IMR-90 (cell line): ENCODE results near the gene HNF1B. TPM values are rescaled to one million over a fixed set of nuclear protein-coding genes. Genes with fewer than 3 reads are reported as not detected.

Experiments
- ATAC-seq: fragments of 200-7000 bp; cut with Tn5 transposase; 2 replicates; pipeline ENCODE4 v1.9.1; 2020; ENCODE audit warnings: low read depth, mild to moderate bottlenecking, moderate library complexity
- BruUV-seq: library from RNA; stranded (reverse); fragments of 400-500 nt; replicated peaks from 2 replicates; lab custom pipeline; 2021; lab: Mats Ljungman, UMichigan
- CTCF ChIA-PET: fragments of 300-600 bp; formaldehyde crosslinking; extraction: SDS; loops from one replicate; lab custom pipeline; 2021; ENCODE audit warnings: antibody characterized with exemption; lab: Yijun Ruan, JAX
- POLR2A ChIA-PET: fragments of 300-600 bp; sonication (Branson Sonifier 250); formaldehyde crosslinking; loops from one replicate; lab custom pipeline; 2022; ENCODE audit warnings: antibody characterized with exemption; ENCODE audit not compliant: unreplicated experiment; lab: Charles Lee
- DNase-seq: peaks from one replicate; pipeline ENCODE4 v3.0.0; 2013
- H2AFZ ChIP-seq: replicated peaks from 2 replicates; pipeline ENCODE3; 2013; ENCODE audit warnings: low read length, mild to moderate bottlenecking; ENCODE audit not compliant: poor library complexity
- H2AK5ac ChIP-seq: 2 replicates; pipeline ENCODE4 v1.6.1; 2013; ENCODE audit warnings: low read depth, low read length, inconsistent platforms
- H2AK9ac ChIP-seq: replicated peaks from 2 replicates; pipeline ENCODE3; 2013; ENCODE audit warnings: mild to moderate bottlenecking, low read depth, low read length, moderate library complexity; ENCODE audit not compliant: poor library complexity
- H2BK120ac ChIP-seq: 2 replicates; pipeline ENCODE4 v1.6.1; 2013; ENCODE audit warnings: low read depth, low read length, inconsistent platforms
- H2BK15ac ChIP-seq: 3 replicates; pipeline ENCODE4 v1.6.1; 2013; ENCODE audit warnings: low read depth, low read length, inconsistent platforms
- H2BK20ac ChIP-seq: 2 replicates; pipeline ENCODE4 v1.6.1; 2013; ENCODE audit warnings: low read depth, mild to moderate bottlenecking, inconsistent platforms, low read length, moderate library complexity
- H2BK5ac ChIP-seq: 2 replicates; pipeline ENCODE4 v1.6.1; 2013; ENCODE audit warnings: mild to moderate bottlenecking, low read depth, low read length, inconsistent platforms; ENCODE audit not compliant: poor library complexity, severe bottlenecking
- H3K14ac ChIP-seq: replicated peaks from 2 replicates; pipeline ENCODE4 v1.6.1; 2013; ENCODE audit warnings: low read depth, low read length, inconsistent platforms
- H3K18ac ChIP-seq: 2 replicates; pipeline ENCODE4 v1.6.1; 2013; ENCODE audit warnings: low read depth, low read length, control low read depth
- H3K23ac ChIP-seq: 2 replicates; pipeline ENCODE4 v1.6.1; 2013; ENCODE audit warnings: low read depth, low read length, inconsistent platforms
- H3K27ac ChIP-seq: 2 replicates; pipeline ENCODE4 v1.5.1; 2013; ENCODE audit warnings: mild to moderate bottlenecking, control low read depth, low read length; ENCODE audit not compliant: insufficient read depth
- H3K27me3 ChIP-seq: 2 replicates; pipeline ENCODE4 v1.6.1; 2013; ENCODE audit warnings: low read length; ENCODE audit not compliant: control insufficient read depth, insufficient read depth
- H3K36me3 ChIP-seq: 2 replicates; pipeline ENCODE4 v1.6.1; 2013; ENCODE audit warnings: low read length, mixed read lengths; ENCODE audit not compliant: control insufficient read depth, insufficient read depth
- H3K4ac ChIP-seq: 2 replicates; pipeline ENCODE4 v1.6.1; 2013; ENCODE audit warnings: low read depth, low read length, inconsistent platforms
- H3K4me1 ChIP-seq: 2 replicates; pipeline ENCODE4 v1.6.1; 2013; ENCODE audit warnings: low read length, mixed read lengths; ENCODE audit not compliant: control insufficient read depth, insufficient read depth
- H3K4me2 ChIP-seq: 2 replicates; pipeline ENCODE4 v1.6.1; 2013; ENCODE audit warnings: low read depth, mild to moderate bottlenecking, control low read depth, low read length, moderate library complexity
- H3K4me3 ChIP-seq: 2 replicates; pipeline ENCODE4 v1.5.1; 2013; ENCODE audit warnings: low read depth, mild to moderate bottlenecking, control low read depth, low read length, moderate library complexity; ENCODE audit not compliant: insufficient read depth
- H3K56ac ChIP-seq: 2 replicates; pipeline ENCODE4 v1.6.1; 2013; ENCODE audit warnings: low read length, inconsistent platforms; ENCODE audit not compliant: insufficient read depth; ENCODE audit errors: extremely low read depth
- H3K79me1 ChIP-seq, 2 experiments: 2 replicates each; pipeline ENCODE4 v1.6.1; 2013; ENCODE audit warnings: low read length in 2 of 2, inconsistent platforms in 1 of 2, low read depth in 1 of 2
- H3K9ac ChIP-seq: 2 replicates; pipeline ENCODE4 v1.6.1; 2013; ENCODE audit warnings: low read depth, low read length, control low read depth
- H3K9me1 ChIP-seq: 2 replicates; pipeline ENCODE4 v1.6.1; 2013; ENCODE audit warnings: low read length, inconsistent platforms; ENCODE audit not compliant: insufficient read depth
- H3K9me3 ChIP-seq: 2 replicates; pipeline ENCODE4 v1.6.1; 2013; ENCODE audit warnings: low read length; ENCODE audit not compliant: control insufficient read depth, insufficient read depth
- H4K20me1 ChIP-seq: 2 replicates; pipeline ENCODE4 v1.6.1; 2013; ENCODE audit warnings: low read length, inconsistent platforms; ENCODE audit not compliant: insufficient read depth
- H4K5ac ChIP-seq: 2 replicates; pipeline ENCODE4 v1.6.1; 2013; ENCODE audit warnings: mild to moderate bottlenecking, low read depth, low read length, control low read depth
- H4K8ac ChIP-seq, 2 experiments: 2 replicates each; pipeline ENCODE4 v1.6.1; 2013; ENCODE audit warnings: low read depth in 2 of 2, low read length in 2 of 2, control low read depth in 1 of 2, inconsistent platforms in 1 of 2
- H4K91ac ChIP-seq: 2 replicates; pipeline ENCODE4 v1.6.1; 2013; ENCODE audit warnings: low read depth, low read length, inconsistent platforms; ENCODE audit not compliant: insufficient read depth
- BHLHE40 ChIP-seq: fragments of 150-350 bp; IDR thresholded peaks from 2 replicates; pipeline ENCODE4 v1.6.1; 2016; ENCODE audit warnings: mild to moderate bottlenecking, low read depth, low read length
- CEBPB ChIP-seq: IDR thresholded peaks from 2 replicates; pipeline ENCODE4 v1.6.1; 2012; ENCODE audit warnings: low read depth, low read length, improper control_type of control experiment
- CHD1 ChIP-seq: IDR thresholded peaks from 2 replicates; pipeline ENCODE4 v1.6.1; 2012; ENCODE audit warnings: low read depth, low read length, improper control_type of control experiment
- CTCF ChIP-seq: conservative IDR thresholded peaks from 2 replicates; pipeline ENCODE4 v1.5.1; 2012; ENCODE audit warnings: mild to moderate bottlenecking, low read depth, low read length, improper control_type of control experiment
- FOS ChIP-seq: fragments of 150-350 bp; IDR thresholded peaks from 2 replicates; pipeline ENCODE4 v1.6.1; 2016; ENCODE audit warnings: low read depth, low read length
- MAFK ChIP-seq: IDR thresholded peaks from 2 replicates; pipeline ENCODE4 v1.6.1; 2012; ENCODE audit warnings: low read depth, low read length, improper control_type of control experiment
- MXI1 ChIP-seq: IDR thresholded peaks from 2 replicates; pipeline ENCODE4 v1.6.1; 2012; ENCODE audit warnings: low read depth, mild to moderate bottlenecking, low read length, moderate library complexity, borderline replicate concordance
- NFE2L2 ChIP-seq: fragments of 150-350 bp; IDR thresholded peaks from 2 replicates; pipeline ENCODE4 v1.6.1; 2016; ENCODE audit warnings: low read depth, mild to moderate bottlenecking, low read length
- RAD21 ChIP-seq: IDR thresholded peaks from 2 replicates; pipeline ENCODE4 v1.6.1; 2012; ENCODE audit warnings: low read length, improper control_type of control experiment
- RCOR1 ChIP-seq: IDR thresholded peaks from 2 replicates; pipeline ENCODE4 v1.6.1; 2012; ENCODE audit warnings: mild to moderate bottlenecking, low read length, improper control_type of control experiment; ENCODE audit not compliant: insufficient replicate concordance
- whole genome bisulfite sequencing, 2 experiments: methylation state at CpG; one replicate each; pipeline versions ENCODE4 v1.1.5 to v1.1.7; 2013; ENCODE audit warnings: missing lambda C conversion rate in 2 of 2; ENCODE audit not compliant: insufficient read length in 1 of 2; ENCODE audit errors: extremely low coverage in 2 of 2; 5-methylcytosine and 5-hydroxymethylcytosine counted together
- dilution Hi-C: fragments of 300-500 bp; cut with HindIII; formaldehyde crosslinking; loops from one replicate; pipeline ENCODE4 v1.14.3; 2018; ENCODE audit warnings: low sequenced_read_pairs; ENCODE audit not compliant: unreplicated experiment
- in situ Hi-C: fragments of 300-500 bp; cut with MboI; formaldehyde crosslinking; loops from 3 replicates; pipeline ENCODE4 v1.14.3; 2019; ENCODE audit warnings: low sequenced_read_pairs, inconsistent platforms, mixed read lengths
- intact Hi-C: fragments of 100-400 bp; cut with micrococcal nuclease; formaldehyde crosslinking; loops from 2 replicates; pipeline ENCODE4 v1.10.0; 2022
- polyA plus RNA-seq, 3 experiments: library from polyadenylated mRNA; depleted of rRNA; stranded (reverse); fragments of >200 nt; gene quantifications; 2 replicates each; pipeline ENCODE4 v1.2.3, GENCODE V29; 2012; ENCODE audit warnings: low replicate concordance in 1 of 3
- total RNA-seq: library from RNA; depleted of rRNA; stranded (reverse); fragments of >200 nt; gene quantifications from 2 replicates; pipeline ENCODE4 v1.2.3, GENCODE V29; 2012

Gene HNF1B
- total and polyA plus RNA-seq, 2 of the 4 experiments (the other 2 are of a cell fraction): not detected

- Histone ChIP-seq H3K4ac (no peak overlapping the region), H3K4me3 (no peak overlapping the region), H3K36me3 (no peaks in the 10 kb centered on the region), H2BK120ac (no peak overlapping the region), H3K9ac (no peak overlapping the region), H2BK20ac (no peak overlapping the region; the same call in 1 of the 2 replicates), H2AFZ (no peak overlapping the region), H4K20me1 (no peaks in the 10 kb centered on the region), H2BK15ac (no peak overlapping the region), H2BK5ac (no peak overlapping the region), H2AK9ac (no peak overlapping the region), H3K9me1 (peaks cover 19% of the 10 kb centered on the region), H3K18ac (no peak overlapping the region), H3K4me2 (no peak overlapping the region), H3K56ac (no peak overlapping the region), H3K4me1 (peaks cover 8% of the 10 kb centered on the region), H3K27ac (no peak overlapping the region), H3K79me1 (no peaks in the 10 kb centered on the region), H4K91ac (no peak overlapping the region), H3K14ac (no peak overlapping the region), H4K8ac (no peak overlapping the region), H4K5ac (no peak overlapping the region), H2AK5ac (no peak overlapping the region), H3K27me3 (no peaks in the 10 kb centered on the region), H3K9me3 (0 out of 2 replicates have a peak, but pooled peaks cover 1% of the 10 kb centered on the region), H3K23ac (no peak overlapping the region)
- no peak for DNase-seq
- CTCF ChIA-PET: no interaction called here
- intact Hi-C loops (no loop called here), dilution Hi-C loops (no loop called here), in situ Hi-C loops (no loop called here)
- no TSS peak for BruUV-seq
- TF ChIP-seq MAFK (no peak), RCOR1 (no peak), CHD1 (no peak), RAD21 (no peak), MXI1 (no peak), CEBPB (no peak), NFE2L2 (no peak), FOS (no peak), CTCF (no peak), BHLHE40 (no peak)
- POLR2A ChIA-PET: no interaction called here
- no CpG with 5 or more reads among the region's 1 CpG for WGBS, 2 experiments
- no peak for ATAC-seq
Observed at GRCh38 chr17:37677021-37677420, 67.8 kb downstream of the HNF1B start.
